GM19452 (cell line): ENCODE measurements around the gene SMURF1.
"Not testable (repeated sequence)": the region's sequence is repeated elsewhere in the genome, so short reads cannot be mapped to it uniquely, and the experiment has no call there.

Experiments used
- ATAC-seq: cut with Tn5 transposase; IDR thresholded peaks from one replicate; pipeline ENCODE4 v1.9.1; 2021; ENCODE audit not compliant: unreplicated experiment

SMURF1 gene

GRCh38 chr7:99143853-99144672, at the start of gene SMURF1:
TSS of gene SMURF1 (minus strand) at chr7:99144108. CDS start at chr7:99143780, 328 bp downstream.
- ATAC-seq: peak; percentile 75

GRCh38 chr7:99191869-99192596, 48.1 kb upstream of the SMURF1 start:
- ATAC-seq: peak; percentile 73

- peak; percentile 67 for ATAC-seq
Measured at GRCh38 chr7:99190359-99191009, 46.6 kb upstream of the SMURF1 start.

GRCh38 chr7:99189222-99189621, 45.3 kb upstream of the SMURF1 start:
- no peak for ATAC-seq

- ATAC-seq: no peak
Measured at GRCh38 chr7:99188221-99188620, 44.3 kb upstream of the SMURF1 start.

GRCh38 chr7:99184532-99185218, 40.8 kb upstream of the SMURF1 start:
- ATAC-seq: no peak

- ATAC-seq: no peak
Measured at GRCh38 chr7:99180067-99180650, 36.3 kb upstream of the SMURF1 start.

- ATAC-seq: no peak
Measured at GRCh38 chr7:99177165-99177564, 33.3 kb upstream of the SMURF1 start.

GRCh38 chr7:99173787-99174186, 29.9 kb upstream of the SMURF1 start:
- no peak for ATAC-seq

- no peak for ATAC-seq
Measured at GRCh38 chr7:99171731-99172130, 27.8 kb upstream of the SMURF1 start.

GRCh38 chr7:99170730-99171074, 26.8 kb upstream of the SMURF1 start:
- no peak for ATAC-seq

GRCh38 chr7:99170065-99170729, 26.3 kb upstream of the SMURF1 start:
- no peak for ATAC-seq

GRCh38 chr7:99167072-99167471, 23.2 kb upstream of the SMURF1 start:
- ATAC-seq: no peak

- ATAC-seq: no peak
Measured at GRCh38 chr7:99165816-99166215, 21.9 kb upstream of the SMURF1 start.

GRCh38 chr7:99163669-99164068, 19.8 kb upstream of the SMURF1 start:
- ATAC-seq: not testable (repeated sequence)

GRCh38 chr7:99156649-99157048, 12.7 kb upstream of the SMURF1 start:
- ATAC-seq: no peak

- ATAC-seq: no peak
Measured at GRCh38 chr7:99155211-99155610, 11.3 kb upstream of the SMURF1 start.

- ATAC-seq: no peak
Measured at GRCh38 chr7:99146979-99147378, 3.1 kb upstream of the SMURF1 start.

- peak; percentile 32 for ATAC-seq
Measured at GRCh38 chr7:99143521-99143852, 421 bp downstream of the SMURF1 start.

GRCh38 chr7:99142727-99143520, 984 bp downstream of the SMURF1 start:
- peak; percentile 19 for ATAC-seq
